IMR-90 (cell line): ENCODE measurements around the gene HYDIN.
"Not testable (repeated sequence)": the region's sequence is repeated elsewhere in the genome, so short reads cannot be mapped to it uniquely, and the experiment has no call there.

Experiments
- BHLHE40 ChIP-seq: fragments of 150-350 bp; IDR thresholded peaks from 2 replicates; pipeline ENCODE4 v1.6.1; 2016; ENCODE audit warnings: mild to moderate bottlenecking, low read depth, low read length
- POLR2A ChIP-seq: IDR thresholded peaks from 2 replicates; pipeline ENCODE4 v1.6.1; 2012; ENCODE audit warnings: mild to moderate bottlenecking, low read depth, low read length
- TF ChIP-seq, protein P1 (sequence below): conservative IDR thresholded peaks from 2 replicates; pipeline ENCODE4 v1.5.1; 2012; ENCODE audit warnings: mild to moderate bottlenecking, low read depth, low read length, improper control_type of control experiment

DNA sequence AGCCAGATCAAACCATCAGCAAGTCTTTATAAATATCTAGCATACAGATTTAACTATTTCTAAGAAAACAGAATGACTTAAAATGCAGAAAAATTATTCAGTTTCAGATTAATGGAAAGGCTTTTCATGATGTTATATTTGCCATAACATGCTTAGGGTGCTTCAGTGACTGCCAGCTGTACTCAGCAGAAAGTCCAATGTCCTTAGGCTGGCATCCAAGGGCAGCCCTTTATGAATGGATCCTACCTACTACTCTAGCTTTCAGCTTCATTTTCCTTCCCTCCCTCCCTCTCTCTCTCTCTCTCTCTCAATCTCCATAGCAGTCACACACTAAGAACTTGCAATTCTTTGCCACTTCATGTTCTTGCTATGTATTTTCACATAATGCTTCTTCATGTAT is 124.6 kb downstream of the HYDIN start:
- not testable (repeated sequence) for TF ChIP-seq BHLHE40, POLR2A
- TF ChIP-seq, protein P1, sequence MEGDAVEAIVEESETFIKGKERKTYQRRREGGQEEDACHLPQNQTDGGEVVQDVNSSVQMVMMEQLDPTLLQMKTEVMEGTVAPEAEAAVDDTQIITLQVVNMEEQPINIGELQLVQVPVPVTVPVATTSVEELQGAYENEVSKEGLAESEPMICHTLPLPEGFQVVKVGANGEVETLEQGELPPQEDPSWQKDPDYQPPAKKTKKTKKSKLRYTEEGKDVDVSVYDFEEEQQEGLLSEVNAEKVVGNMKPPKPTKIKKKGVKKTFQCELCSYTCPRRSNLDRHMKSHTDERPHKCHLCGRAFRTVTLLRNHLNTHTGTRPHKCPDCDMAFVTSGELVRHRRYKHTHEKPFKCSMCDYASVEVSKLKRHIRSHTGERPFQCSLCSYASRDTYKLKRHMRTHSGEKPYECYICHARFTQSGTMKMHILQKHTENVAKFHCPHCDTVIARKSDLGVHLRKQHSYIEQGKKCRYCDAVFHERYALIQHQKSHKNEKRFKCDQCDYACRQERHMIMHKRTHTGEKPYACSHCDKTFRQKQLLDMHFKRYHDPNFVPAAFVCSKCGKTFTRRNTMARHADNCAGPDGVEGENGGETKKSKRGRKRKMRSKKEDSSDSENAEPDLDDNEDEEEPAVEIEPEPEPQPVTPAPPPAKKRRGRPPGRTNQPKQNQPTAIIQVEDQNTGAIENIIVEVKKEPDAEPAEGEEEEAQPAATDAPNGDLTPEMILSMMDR, result not testable (repeated sequence)
